GM18517 (cell line): ENCODE results near the gene DPP7.
A peak's percentile ranks its signal among the peaks of the same experiment; 100 is the strongest.
"Not testable (repeated sequence)": the region's sequence is repeated elsewhere in the genome, so short reads cannot be mapped to it uniquely, and the experiment has no call there.

Experiments used
- ATAC-seq: cut with Tn5 transposase; IDR thresholded peaks from one replicate; pipeline ENCODE4 v1.9.1; 2021; ENCODE audit warnings: mild to moderate bottlenecking, moderate library complexity; ENCODE audit not compliant: unreplicated experiment

Gene DPP7

GRCh38 chr9:137130176-137130755 is 15.7 kb upstream of the DPP7 start:
- peak; percentile 4 for ATAC-seq

DNA sequence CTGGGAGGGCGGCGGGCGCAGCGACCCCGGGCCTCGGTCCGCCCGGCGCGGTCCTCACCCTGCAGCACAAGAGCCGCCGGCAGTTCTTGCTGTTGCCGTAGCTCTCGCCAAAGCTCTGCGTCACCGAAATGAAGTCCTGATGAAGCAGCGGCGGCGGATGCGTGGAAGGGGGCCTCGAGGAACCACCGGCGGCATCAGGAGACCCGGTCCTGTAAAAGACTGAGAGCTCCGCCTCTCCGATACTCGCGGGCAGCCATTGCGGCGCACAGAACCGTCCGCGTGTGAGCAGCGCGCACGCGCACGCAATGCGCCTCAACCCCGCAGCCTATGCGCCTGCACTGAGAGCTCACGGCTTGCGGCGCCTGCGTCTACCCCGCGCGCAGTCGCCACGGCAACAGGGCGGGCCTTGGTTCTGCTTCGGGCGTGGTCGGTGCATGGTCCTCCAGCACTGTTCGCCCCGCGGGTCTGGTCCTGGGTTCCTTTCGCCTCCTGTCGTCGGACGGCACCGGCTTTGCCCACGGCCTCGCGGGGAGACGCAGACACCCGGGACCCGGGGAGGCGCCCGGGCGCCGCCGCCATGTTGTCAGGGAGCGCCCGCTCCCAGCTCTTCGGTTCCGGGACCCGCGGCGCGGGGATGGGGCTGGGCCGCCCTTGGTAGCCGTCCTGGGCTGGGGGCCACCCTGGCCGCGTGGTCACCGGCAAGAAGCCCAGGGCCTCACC is 15.1 kb upstream of the DPP7 start:
- ATAC-seq, result peak; percentile 63

DNA sequence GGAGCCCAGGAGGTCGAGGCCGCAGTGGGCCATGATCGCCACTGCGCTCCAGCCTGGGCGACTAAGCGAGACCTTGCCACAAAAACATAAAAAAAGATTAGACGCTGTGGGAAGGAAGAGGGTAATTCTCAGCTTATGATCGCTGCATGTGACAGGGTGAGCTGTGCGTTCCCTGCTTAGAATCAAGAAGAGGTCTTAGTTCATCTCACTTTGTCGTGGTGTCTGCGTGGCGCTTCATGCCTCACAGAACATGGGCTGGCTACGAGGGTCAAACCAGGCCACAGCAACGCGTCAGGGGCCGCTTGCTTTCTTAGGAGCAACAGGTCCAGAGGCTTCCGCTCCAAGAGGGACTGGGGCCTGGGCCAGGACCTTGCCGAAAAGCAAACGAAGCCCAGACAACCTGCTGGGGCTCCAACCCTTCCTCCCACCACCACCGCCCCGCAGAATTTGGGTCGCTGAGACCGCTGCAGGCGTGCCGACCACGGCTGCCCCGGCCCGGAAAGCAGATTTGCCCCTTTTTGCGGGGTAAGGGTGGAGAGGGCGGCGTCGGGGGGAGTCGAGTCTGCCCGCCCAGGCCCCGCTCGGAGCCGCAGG is 14.4 kb upstream of the DPP7 start:
- peak; percentile 12 for ATAC-seq

GRCh38 chr9:137128158-137128861 is 13.8 kb upstream of the DPP7 start:
- no peak for ATAC-seq

DNA sequence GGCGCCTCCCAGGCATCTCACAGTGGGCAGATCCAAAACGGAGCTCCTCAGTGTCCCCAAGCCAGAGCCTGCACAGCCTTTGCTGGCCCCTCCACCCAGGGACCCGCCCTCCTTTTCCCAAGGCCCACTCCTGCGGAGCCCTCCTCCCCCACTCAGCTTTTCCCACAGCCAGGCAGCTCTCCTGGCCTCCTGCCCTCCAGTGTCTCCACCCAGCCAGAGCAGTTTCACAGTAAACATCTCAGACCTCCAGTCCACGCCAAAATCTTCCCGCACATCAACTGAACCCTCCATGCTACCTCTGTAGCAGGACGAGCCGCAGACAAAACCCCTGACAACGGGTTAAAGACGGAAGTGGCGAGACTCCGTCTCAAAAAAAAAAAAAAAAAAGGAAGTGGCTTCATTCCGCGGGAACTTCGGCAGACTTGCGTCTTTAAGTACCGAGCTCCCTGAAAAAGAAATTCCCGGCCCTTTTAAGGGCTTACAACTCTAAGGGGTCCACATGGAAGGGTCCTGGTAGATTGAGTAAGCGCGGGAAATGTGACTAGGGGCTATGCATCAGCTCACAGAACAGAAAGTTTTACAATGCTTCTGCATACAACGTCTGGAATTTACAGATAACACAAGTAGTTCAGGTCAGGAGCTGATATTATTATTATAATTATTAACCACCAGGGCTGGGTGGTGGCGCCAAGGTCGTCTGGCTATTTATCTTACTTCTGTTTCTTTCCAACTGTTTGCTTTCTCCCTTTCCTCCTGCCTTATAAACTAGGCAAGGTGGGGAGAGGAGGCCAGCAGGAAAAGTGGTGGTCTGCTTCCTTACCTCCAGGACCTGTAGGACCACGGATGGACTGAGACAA is 13.0 kb upstream of the DPP7 start:
- ATAC-seq, result no peak

GRCh38 chr9:137126786-137127185 is 12.3 kb upstream of the DPP7 start:
- no peak for ATAC-seq

DNA sequence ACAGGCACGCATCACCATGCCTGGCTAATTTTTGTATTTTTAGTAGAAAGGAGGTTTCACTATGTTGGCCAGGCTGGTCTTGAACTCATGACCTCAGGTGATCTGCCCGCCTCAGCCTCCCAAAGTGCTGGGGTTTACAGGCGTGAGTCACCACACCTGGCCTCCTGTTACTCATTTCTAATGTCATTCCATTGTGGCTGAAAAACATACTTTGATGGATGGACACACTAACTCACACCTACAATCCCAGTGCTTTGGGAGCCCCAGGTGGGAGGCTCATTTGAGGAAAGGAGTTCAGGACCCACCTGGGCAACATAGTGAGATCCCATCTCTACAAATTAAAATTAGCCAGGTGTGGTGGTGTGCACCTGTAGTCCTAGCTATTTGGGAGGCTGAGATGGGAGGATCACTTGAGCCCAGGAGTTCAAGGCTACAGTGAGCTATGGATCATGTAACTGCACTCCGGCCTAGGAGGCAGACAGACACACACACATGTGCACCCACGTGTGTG is 9.5 kb upstream of the DPP7 start:
- not testable (repeated sequence) for ATAC-seq

GRCh38 chr9:137123468-137123837 is 8.9 kb upstream of the DPP7 start:
- ATAC-seq, result peak; percentile 46

DNA sequence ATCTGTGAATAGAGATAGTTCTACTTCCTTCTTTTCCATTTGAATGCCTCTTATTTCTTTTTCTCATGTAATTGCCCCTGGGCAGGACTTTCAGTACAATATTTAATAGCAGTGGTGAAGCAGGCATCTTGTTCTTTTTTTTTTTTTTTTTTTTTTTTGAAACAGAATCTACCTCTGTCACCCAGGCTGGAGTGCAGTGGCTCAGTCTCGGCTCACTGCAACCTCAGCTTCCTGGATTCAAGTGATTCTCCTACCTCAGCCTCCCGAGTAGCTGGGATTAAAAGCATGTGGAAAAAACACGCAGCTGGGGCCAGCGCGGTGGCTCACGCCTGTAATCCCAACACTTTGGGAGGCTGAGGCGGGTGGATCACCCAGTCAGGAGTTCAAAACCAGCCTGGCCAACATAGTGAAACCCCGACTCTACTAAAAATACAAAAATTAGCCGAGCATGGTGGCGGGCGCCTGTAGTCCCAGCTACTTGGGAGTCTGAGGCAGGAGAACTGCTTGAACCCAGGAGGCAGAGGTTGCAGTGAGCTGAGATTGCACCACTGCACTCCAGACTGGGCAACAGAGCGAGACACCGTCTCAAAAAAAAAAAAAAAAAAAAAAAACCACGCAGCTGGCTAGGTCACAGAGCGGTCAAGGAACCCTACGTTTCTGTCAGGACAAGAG is 8.4 kb upstream of the DPP7 start:
- not testable (repeated sequence) for ATAC-seq

- not testable (repeated sequence) for ATAC-seq
Observed at GRCh38 chr9:137121927-137122795, 7.6 kb upstream of the DPP7 start.

- ATAC-seq, result not testable (repeated sequence)
Observed at GRCh38 chr9:137118092-137118603, 3.6 kb upstream of the DPP7 start.

DNA sequence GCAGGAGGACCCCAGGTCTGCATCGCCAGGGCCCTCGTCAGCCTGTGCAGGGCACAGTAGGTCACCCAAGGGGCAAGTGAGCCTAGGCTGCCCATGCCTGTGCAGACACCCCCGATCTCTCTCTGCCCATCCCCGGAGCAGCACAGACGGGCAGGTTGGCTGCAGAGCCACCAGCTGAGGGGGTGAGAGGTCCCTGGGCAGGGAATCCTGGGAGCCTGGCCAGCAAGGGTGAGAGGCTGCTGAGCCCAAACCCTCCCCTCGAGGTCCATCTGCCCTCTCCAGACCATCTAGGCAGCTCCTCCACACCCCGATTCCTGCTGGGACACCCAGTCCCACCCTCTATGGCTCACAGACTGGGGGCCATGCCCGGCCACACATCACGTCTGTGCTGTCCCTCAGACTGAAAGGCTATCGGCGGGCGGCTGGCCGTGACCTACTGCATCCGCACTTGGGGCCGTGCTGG is 2.8 kb upstream of the DPP7 start:
- ATAC-seq, result no peak

DNA sequence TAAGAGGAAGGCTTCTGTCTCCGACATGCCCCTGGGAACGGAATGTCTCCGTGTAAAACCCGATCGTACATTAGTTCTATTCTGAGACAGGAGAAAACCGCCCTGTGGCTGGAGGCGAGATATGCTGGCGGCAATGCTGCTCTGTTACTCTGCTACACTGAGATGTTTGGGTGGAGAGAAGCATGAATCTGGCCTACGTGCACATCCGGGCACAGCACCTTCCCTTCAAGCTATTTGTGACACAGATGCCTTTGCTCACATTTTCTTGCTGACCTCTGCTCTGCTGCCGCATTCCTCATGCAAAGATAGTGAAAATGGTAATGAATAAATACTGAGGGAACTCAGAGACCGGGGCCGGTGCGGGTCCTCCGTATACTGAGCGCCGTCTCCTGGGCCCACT is 2.2 kb upstream of the DPP7 start:
- no peak for ATAC-seq

GRCh38 chr9:137116027-137116507 is 1.5 kb upstream of the DPP7 start:
- no peak for ATAC-seq

GRCh38 chr9:137115394-137116026 is 977 bp upstream of the DPP7 start:
- ATAC-seq, result no peak

DNA sequence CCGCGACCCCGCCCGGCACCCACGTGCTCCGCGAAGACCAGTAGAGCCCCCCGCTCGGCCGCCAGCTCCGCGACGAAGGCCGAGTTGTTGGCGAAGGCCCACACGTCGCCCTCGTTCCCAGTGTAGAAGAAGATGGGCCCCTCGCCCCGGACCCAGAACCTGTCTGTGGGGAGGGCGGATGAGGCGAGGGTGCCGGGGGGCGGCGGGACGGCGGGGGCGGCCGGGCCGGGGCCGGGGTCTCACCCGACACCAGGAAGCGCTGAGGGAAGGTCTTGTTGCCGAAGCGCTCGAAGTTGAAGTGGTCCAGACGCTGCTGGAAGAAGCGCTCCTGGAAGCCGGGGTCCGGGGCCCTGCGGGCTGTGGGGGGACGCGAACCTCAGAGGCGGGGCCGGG is 317 bp downstream of the DPP7 start:
- no peak for ATAC-seq

DNA sequence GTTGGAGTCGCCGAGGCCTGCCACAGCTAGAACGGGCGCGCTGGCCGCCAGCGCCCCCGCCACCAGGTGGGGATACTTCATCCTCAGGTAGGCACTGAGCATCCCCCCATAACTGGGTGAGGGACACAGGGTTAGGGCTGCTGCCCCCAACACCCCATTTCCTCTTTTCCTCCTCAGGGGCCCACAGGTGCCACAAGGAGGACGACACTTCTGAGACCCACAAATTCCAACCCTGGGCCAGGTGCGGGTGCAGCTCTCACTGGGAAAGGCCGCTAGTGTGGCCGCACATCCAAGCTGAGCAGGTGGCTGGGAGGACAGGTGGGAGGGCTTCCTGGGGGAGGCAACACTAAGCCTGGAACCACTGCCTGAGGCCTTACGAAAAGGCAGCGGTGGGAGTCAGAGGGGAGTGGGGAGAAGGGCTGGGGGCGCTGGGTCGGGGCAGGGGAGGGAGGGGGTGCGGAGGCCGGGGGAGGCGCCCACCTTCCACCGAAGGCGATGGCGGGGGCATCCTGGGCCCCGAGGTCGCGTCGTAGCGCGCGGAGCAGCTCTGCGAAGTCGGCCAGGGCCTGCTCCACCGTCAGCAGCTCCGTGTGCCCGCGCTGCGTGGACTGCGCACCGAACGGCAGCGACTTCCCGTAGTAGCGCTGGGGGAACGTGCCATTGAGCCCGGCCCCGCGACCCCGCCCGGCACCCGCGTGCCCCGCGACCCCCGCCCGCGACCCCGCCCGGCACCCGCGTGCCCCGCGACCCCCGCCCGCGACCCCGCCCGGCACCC is 961 bp downstream of the DPP7 start:
- no peak for ATAC-seq
